Cerebellar nuclear complex (tissue), 1 donor: ENCODE data around the gene MAFF.
"Not testable (repeated sequence)": the region's sequence is repeated elsewhere in the genome, so short reads cannot be mapped to it uniquely, and the experiment has no call there.

ENCODE experiments used
- DNase-seq, 2 experiments: peaks; one replicate each; lab custom pipeline; 2025; lab: John Stamatoyannopoulos, UW

The MAFF gene

DNA sequence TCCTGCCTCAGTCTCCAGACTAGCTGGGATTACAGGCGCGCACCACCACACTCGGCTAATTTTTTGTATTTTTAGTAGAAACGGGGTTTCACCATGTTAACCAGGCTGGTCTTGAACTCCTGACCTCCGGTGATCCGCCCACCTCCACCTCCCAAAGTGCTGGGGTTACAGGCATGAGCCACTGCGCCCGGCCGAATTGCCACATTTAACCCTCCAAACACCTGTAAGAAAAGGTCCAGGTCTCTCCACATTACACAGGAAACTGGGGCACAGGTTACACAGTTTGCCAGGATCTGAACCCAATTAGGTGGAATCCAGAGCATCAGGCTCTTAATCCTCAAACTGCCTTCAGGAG lies 24.2 kb upstream of the MAFF start:
- DNase-seq = not testable (repeated sequence)

DNA sequence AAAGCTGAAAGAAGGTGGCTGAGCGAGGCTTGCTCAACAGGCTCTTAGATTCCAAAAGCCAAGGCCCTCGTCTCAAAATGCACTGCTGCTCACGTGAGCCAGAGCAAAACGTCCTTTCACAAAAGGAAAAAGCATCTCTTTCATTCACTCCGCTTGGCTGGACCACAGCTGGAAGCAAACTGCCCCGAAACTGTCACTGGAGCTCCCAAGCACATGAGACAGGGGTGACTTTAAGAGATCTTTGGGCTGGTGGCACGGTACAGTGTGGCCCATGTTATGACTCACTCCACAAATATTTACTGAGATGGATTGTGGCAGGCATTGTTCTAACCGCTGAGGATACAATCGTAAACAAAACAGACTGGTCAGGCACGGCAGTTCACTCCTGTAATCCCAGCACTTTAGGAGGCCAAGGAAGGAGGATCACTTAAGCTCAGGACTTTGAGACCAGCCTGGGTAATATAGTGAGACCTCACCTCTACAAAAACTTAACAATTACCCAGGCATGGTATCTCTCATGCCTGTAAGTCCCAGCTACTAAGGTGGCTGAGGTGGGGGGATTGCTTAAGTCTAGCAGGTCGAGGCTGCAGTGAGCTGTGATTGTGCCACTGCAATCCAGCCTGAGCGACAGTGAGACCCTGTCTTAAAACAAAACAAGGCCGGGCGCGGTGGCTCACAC lies 23.7 kb upstream of the MAFF start:
- no peak for DNase-seq

DNA sequence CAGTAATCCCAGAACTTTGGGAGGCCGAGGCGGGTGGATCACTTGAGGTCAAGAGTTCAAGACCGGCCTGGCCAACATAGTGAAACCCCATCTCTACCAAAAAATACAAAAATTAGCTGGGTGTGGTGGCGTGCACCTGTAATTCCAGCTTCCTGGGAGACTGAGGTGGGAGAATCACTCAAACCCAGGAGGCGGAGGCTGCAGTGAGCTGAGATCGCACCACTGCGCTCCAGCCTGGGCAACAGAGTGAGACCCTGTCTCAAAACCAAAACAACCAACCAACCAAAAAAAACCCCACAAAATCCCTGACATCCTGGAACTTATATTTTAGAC lies 23.2 kb upstream of the MAFF start:
- not testable (repeated sequence) for DNase-seq

DNA sequence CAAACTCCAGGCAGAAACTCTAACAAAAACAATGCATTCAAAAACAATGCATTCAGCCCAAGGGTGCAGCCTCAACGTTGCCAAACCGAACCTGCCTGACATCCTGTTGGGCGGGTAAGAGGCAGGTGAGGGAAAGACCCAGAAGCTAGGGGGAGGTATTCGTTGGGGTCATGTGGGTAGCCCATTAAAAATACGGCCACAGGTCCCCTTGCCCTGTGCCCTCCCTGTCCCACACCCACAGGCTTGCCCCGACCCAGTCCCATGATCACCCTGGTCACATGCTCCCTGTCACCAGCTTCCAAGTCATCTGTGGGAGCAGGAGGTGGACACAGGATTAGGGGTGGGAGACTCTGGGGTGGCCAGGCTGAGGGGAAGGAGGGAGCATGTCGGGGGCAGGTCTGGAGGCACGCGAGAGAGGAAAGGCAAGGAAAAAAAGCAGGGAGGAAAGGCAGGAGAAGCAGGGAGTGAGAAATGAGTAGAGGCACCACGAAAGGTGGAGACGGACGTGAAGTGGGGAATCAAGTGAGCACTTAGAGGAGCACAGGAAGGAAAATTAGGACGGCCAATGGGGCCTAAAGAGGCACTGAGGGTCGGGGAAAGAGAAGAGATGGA lies 20.8 kb upstream of the MAFF start:
- no peak for DNase-seq

DNA sequence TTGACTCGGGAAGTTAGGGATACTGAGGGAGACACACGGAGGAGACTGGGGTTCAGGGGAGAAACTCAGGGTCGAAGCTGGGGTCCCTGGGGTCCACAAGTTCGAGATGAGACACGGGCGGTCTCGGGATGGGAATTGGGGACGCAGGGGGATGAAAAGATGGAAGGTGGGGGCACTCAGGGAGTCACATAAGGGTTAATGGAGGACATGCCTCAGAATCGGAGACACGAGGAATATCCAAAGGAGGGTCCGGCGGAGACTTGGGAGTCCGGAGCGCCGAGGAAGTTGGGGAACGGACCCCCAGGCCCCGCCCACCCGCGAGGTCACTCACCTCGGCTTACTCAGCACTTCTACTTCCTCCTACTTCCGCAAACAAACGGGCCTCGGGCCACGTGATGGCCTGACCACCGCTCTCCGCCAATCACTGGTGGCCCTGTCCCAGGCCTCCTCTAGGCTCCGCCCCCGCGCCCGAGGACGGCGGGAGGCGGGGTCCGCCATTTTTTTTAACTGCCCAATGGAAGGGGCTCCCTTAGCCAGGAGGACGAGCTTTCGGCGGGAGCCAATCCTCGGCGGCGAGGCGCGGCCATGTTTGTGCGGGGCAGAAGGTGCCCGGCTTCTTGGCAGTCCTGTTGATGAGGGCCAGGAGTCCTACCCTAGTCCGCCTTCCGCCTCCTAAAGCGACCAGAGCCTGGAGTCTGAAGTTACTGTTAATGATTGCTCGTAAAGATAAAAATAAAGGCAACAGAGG lies 20.2 kb upstream of the MAFF start, which contains the start of gene PLA2G6:
Gene PLA2G6 (minus strand): TSS at position 378 of the 748 bp plus-strand sequence. CDS start 12,404 bp downstream, outside the sequence.
- peak; percentile 85 to 96 for DNase-seq

DNA sequence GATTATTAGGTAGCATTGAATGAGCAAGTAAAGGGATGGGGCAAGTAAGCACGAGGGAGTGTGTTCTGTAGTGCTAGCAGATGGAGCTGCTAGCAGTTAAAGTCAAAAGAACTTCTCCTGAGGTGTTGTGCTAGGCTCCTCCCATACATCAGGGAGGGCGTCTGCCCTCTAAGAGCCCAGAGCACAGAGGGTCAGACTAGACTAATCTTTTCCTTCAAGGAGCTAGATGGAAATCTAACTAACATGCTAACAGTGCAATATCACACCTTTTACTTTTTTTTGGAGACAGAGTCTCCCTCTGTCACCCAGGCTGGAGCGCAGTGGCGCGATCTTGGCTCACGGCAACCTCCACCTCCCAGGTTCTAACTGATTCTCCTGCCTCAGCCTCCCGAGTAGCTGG lies 17.0 kb upstream of the MAFF start:
- DNase-seq = no peak

DNA sequence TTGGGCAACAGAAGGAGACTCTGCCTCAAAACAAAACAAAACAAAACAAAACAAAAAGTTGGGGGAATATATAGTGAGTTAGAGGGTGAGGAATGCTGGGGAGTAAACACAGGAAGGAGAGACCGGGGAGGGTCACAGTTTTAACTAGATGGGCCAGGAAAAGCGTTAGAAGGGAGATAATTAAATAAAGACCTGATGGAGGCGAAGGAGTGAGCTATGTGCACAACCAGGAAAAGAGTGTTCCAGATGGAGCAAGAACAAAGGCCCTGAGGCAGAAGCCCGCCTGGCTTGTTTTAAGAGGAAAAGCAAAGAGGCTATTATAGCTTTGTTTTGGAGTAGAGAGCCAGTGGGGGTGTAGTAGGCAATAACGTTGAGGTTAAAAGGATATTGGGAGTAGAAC lies 15.4 kb upstream of the MAFF start:
- DNase-seq = no peak

DNA sequence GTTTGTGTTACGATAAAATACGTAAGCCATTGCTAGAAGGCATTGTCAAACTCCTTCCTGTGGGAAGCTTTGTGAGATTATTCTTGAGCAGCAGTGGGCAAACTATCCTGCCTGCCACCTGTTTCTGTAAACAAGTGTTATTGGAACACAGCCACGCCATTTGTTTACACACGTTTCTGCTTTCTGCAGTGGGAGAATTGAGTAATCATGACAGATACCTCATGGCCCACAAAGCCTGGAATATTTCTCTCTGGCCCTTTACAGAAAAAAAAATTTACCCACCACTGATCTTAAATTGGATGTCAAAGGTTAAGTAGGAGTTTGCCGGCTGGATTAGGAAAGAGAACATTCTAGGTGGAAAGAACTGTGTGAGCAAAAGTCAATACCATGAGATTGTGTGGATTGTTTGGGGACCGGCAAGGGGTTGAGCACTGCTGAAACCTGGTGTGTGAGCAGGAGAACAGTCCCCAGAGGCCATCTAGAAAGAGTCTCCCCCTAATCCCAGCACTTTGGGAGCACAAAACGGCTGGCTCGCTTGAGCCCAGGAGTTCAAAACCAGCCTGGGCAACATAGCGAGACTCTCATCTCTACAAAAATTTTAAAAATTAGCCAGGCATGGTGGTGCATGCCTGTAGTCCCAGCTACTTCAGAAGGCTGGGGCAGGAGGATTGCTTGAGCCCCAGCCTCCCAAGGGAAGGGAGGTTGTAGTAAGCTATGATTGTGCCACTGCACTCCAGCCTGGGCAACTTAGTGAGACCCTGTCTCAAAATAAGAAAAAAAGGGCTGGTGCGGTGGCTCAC lies 14.2 kb upstream of the MAFF start:
- DNase-seq = no peak

DNA sequence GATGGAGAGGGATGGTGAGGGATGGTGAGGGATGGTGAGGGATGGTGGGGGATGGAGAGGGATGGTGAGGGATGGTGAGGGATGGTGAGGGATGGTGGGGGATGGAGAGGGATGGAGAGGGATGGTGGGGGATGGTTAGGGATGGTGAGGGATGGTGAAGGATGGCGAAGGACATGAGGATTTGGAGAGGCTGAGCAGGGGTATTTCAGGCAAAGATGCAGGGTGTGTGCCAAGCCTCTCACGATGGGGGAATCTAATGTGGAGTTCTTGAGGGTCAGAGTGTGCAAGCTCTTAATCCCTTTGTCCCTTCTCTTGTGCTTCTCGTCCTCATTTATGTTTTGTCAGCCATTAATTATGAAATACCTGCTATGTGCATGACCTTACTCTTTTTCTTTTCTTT lies 12.7 kb upstream of the MAFF start:
- DNase-seq = no peak

DNA sequence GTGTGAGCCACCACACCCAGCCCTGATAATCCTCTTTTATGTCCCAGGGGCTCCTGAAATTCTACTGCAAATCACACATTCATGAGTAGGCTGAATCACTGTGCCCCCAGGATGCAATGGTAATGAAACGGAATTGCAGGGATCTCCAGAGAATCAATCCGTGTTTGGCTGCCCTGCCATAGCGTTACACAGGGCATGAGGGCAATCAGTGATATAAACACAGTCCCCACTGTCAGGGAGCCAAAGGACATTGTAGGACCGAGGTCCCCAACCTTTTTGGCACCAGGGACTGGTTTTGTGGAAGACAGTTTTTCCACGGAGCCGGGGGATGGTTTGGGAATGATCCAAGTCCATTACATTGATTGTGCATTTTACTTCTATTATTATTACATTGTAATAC lies 11.2 kb upstream of the MAFF start:
- no peak for DNase-seq

DNA sequence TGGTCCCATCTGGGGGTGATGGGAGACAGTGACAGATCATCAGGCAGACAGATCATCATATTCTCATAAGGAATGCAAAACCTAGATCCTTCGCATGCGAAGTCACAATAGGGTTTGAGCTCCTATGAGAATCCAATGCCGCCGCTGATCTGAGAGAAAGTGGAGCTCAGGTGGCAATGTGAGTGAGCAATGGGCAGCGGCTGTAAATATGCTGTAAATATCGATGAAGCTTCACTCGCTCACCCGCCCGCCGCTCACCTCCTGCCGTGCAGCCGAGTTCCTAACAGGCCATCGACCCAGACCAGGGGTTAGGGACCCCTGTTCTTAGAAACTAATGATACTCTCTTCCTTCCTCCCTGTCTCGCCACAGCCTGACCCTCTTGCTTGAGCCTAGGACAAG lies 10.7 kb upstream of the MAFF start:
- DNase-seq = no peak

DNA sequence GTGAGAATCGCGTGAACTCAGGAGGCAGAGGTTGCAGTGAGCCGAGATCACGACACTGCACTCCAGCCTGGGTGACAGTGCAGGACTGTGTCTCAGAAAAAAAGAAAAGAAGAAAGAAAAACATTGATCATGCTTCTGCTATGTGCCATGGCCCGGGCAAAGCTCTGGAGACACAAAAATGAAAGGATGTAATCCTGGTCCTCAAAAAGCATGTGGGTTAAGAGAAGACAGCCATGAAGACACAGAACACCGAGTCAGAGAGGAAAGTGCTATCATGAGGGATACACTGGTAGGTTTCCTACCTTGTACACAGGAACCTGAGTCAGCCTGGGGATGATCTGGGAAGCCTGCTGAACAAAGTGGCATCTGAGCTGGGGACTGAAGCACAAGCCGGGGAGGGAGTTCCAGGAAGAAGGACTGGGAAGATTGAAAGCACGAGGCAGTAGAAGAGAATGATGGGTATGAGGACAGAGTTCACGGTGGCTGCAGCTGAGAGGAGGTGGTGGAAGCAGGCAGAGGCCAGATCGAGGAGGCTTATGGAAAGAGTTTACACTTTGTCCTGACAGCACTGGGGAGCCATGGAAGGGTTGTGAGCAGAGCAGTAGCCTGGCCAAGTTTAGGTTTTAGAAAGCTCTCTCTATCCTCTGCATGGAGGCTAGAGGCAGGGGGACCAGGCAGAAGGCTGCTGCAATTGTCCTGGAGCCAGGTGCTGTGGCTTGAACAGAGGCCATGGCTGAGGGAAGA lies 9.9 kb upstream of the MAFF start:
- DNase-seq = no peak

DNA sequence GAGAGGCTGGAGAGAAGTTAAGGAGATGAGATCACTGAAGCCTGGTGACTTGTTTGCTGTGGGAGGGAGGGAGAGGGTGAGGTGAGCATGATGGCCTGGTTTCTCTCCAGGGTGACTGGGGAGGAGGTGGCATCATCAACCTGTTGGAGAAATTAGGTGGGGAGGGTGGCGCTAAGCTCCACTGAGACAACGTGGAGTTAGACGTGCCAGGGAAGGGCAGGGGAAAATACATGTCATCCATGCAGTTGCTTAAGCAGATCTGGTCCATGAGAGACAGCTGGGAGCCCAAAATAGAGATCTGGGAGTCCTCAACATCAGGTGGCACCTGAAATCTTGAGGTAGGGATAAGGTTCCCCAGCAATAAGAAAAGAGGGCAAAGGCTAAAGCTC lies 9.3 kb upstream of the MAFF start:
- DNase-seq = no peak

DNA sequence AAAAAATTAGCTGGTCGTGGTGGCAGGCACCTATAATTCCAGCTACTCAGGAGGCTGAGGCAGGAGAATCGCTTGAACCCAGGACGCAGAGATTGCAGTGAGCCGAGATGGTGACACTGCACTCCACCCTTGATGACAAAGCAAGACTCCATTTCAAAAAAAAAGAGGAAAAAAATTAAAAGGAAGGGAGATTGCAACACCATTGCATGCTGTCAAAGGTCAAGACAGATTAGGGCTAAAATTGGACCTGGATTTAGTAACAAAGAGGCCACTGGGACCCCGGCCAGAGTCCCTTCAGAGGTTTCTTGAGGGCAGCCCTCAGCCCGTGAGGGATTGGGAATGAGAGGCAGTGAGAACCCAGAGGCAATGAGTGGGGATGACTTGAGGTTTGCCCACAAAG lies 8.2 kb upstream of the MAFF start:
- DNase-seq = no peak

DNA sequence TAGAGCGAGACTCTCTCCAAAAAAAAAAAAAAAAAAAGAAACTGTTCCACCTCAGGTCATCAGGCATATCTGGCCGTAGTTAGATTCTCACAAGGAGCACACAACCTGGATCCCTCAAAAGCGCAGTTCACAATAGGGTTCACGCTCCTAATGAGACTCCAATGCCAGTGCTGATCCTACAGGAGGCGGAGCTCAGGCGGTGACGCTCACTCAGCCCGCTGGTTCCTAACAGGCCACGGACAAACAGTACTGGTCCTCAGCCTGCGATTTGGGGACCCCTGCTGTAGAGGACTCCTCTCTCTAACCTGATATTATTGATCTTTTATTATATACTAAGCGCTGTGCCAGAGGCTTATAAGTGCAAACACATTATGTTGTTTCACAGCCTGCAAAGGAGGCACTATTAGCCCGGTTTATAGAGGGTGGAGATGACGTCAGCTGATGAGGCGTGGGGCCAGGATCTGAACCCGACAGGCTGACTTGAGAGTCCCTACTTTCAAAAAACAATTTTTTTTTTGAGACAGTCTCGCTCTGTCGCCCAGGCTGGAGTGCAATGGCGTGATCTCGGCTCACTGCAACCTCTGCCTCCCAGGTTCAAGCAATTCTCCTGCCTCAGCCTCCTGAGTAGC lies 4.9 kb upstream of the MAFF start:
- no peak for DNase-seq

DNA sequence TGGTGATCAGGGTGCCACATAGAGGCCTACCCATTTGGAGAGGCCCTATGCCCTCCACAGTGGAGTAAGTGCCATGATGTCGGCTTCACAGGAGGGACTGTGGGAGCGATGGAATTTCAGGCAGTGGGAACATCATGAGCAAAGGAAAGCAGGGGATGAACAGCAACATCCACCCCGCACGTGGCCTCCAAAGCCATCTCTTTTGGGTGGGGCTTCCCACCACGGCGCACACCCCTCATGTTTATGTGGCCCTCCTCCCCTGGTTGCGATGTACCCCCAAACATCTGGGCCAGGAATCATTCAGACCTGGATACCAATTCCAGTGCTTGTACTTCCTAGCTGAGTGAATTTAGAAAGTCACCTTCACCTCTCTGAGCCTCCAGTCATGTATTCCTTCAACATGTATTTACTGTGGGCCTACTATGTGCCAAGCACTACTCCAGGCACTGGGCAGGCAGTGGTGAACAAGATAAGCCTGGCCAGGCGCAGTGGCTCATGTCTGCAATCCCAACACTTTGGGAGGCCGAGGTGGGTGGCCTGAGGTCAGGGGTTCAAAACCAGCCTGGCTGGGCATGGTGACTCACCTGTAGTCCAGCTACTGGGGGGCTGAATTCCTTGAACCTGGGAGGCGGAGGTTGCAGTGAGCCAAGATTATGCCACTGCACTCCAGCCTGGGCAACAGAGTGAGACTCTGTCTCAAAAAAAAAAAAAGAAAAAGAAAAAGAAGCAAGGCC lies 1.8 kb upstream of the MAFF start:
- no peak for DNase-seq

DNA sequence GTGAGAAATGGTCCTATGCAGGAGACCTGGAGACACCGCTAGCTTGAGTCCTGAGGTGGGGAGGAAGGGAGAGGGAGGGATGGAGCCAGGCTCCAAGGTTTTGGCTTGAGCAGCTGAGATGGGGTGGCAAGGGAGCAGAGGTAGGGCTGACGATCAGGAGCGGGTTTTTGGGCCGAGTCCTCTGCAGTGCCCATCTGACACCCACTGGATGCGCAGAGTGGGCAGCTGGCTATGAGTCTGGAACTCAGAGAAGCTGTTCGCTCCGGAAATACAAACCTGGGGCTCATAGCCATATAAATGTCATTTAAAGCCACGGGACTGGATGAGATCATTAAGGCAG lies 453 bp upstream of the MAFF start:
- no peak for DNase-seq

DNA sequence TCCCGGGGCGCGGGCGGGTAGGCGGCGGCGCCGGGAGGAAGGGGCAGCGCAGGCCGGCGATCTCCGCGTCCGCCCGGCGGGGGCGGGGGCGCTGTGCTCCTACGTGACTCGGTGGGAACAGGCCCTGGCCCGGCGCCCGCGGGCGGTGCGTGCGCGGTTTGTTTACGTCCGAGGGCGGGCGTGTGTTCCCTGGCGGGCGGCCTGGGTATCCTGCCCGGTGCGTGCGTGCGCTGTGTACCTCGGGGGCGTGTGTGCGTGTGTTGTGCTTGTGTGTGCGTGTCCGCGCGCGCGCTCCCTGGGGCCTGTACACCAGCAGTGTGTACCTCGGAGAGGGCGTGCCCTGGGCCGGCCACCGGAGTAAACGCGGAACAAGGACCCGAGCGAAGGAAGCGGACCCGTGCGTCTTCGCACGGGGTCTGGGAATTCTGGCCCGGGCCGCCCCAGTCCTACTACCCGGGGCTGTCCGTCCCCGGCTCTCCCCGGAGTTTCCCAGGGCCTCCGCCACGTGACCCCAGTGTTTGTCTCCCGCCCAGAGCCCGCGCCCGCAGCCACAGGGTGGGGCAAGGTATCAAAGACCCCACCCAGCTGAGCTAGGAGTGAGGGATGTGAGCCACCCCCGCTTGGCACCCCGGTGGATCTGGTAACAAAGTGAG lies 769 bp downstream of the MAFF start:
- DNase-seq = no peak

DNA sequence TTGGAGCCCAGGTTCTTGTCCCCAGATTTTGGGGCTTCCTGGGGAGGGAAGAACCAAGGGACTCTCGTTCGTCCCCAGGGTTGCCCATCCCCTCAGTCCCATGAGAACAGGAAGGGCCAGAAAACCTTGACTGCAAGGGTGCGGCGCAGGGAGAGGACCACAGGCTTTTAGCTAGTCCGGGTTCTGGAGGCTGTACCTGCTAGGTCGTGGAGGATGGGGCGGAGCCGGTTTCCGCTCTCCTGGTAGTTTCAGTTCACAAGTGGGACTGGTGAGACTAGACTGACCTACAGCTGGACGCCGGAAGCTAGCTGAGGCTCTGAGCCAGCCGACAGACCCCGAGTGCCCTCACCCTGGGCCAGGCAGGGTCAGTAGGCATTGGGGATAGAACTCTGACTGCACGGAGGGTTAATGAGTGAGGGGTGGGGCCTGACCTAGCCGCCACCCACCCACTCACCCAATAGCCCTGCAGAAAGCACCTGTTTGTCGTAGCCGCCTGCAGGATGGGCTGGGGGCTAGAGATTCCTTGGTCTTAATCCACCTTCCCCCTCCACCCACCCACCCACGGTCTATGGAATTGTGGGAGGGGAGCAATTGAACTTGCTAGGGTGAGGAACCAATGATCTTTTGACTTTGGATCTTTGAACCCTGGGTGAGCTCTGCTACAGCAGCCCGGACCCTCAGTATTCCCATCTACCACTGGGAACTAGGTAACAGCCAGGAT lies 1.5 kb downstream of the MAFF start:
- DNase-seq = no peak
